Choroid plexus epithelial cell (primary cell): ENCODE data around the gene CCDC110.

ENCODE experiments used
- DNase-seq: peaks from one replicate; pipeline ENCODE4 v3.0.0-alpha.2; 2010; ENCODE audit warnings: low read depth
- H3K4me3 ChIP-seq: 2 replicates; pipeline ENCODE4 v1.5.1; 2011; ENCODE audit warnings: low read depth, mild to moderate bottlenecking, control low read depth, low read length, moderate library complexity
- CTCF ChIP-seq: conservative IDR thresholded peaks from 2 replicates; pipeline ENCODE4 v1.5.1; 2011; ENCODE audit warnings: low read depth, mild to moderate bottlenecking, control low read depth, inconsistent platforms, low read length, moderate library complexity

Gene CCDC110

GRCh38 chr4:185473247-185473646 lies 1.7 kb upstream of the CCDC110 start:
- no peak overlapping the region for H3K4me3 ChIP-seq
- DNase-seq: no peak
- TF ChIP-seq CTCF: no peak

- no peak for DNase-seq
- peak overlapping the region; percentile 75 for H3K4me3 ChIP-seq
- TF ChIP-seq CTCF: no peak
These were observed 590 bp upstream of the CCDC110 start for GRCh38 chr4:185472103-185472542.

DNA sequence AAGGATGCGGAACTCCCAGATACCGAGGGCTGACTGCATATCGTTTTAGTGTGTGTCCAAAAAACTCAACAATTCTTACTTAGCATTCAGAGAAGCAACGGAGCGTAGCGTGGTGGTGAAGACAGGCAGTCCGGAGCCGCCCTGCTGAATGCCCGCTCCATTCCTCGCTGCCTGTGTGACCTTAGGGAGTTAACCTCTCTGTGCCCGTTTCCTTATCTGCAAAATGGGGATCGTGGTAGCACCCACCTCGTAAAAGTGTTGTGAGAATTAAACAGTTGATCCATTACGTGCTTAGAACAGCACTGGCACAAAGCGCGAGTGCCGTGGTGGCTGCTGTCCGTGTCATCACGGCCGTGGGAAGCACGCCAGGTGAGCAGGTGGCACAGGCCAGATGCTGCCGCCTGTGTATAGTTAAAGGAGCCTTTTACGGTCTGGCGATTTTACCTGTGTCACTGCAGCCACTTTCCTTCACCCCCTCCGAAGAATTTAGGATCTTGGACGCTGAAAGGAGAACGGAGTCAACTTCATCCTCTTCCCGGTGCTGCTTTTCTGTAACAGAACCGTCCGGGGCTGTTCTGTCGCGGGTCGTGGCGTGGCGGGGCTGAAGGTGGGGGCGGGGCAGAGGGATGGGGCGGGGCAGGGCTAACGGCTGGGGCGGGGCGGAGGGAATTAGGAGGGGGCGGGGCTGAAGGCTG lies 885 bp downstream of the CCDC110 start:
- H3K4me3 ChIP-seq: peak overlapping the region; percentile 74
- peak; percentile 41 for DNase-seq
- no peak for TF ChIP-seq CTCF

GRCh38 chr4:185469580-185470154 lies 1.9 kb downstream of the CCDC110 start:
- no peak for TF ChIP-seq CTCF
- DNase-seq: no peak
- no peak overlapping the region for H3K4me3 ChIP-seq

- no peak for DNase-seq
- H3K4me3 ChIP-seq: no peak overlapping the region
- TF ChIP-seq CTCF: no peak
These were observed 2.5 kb downstream of the CCDC110 start for GRCh38 chr4:185468999-185469398.

GRCh38 chr4:185467991-185468390 lies 3.5 kb downstream of the CCDC110 start:
- no peak for TF ChIP-seq CTCF
- DNase-seq: no peak
- no peak overlapping the region for H3K4me3 ChIP-seq

DNA sequence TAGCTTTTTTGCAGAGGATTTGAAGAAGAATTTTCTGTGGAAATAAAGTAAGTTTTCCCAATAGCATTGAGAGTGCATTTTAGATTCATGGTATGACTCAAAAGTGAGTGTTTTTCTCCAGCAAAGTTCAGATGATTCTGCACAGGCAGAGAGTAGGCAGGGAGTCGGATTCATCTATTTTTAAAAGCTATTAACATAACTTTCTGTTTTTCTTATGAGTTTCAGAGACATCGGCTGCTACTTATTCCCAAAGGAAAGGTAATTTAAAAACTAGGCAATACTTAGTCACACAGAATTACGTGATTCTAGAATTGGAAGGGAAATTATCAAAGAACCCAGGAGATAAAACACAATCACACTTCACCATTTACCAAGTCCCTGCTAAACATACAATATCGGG lies 4.4 kb downstream of the CCDC110 start:
- no peak overlapping the region for H3K4me3 ChIP-seq
- no peak for TF ChIP-seq CTCF
- DNase-seq: peak; percentile 10
